Effector memory CD8-positive, alpha-beta T cell (primary cell): Measurements from ENCODE around the gene ACE.
A peak's percentile ranks its signal among the peaks of the same experiment; 100 is the strongest.

Experiments used
- ATAC-seq: fragments of 150-1000 bp; cut with Tn5 transposase; replicated peaks from 2 replicates; pipeline ENCODE4 v1.10.0; 2021; ENCODE audit warnings: mild to moderate bottlenecking, moderate library complexity
- DNase-seq, 3 experiments: peaks; one replicate each; pipeline ENCODE4 v3.0.0; 2021
- H3K27ac Mint-ChIP-seq, 2 donors: one replicate each; pipeline ENCODE4 v1.8.0; 2022; ENCODE audit warnings: mild to moderate bottlenecking in 2 of 2, mixed read lengths in 2 of 2, moderate library complexity in 2 of 2
- H3K27me3 Mint-ChIP-seq, 2 donors: one replicate each; pipeline ENCODE4 v1.8.0; 2022; ENCODE audit warnings: mixed read lengths in 2 of 2
- H3K36me3 Mint-ChIP-seq: one replicate; pipeline ENCODE4 v1.8.0; 2022; ENCODE audit warnings: mild to moderate bottlenecking, moderate library complexity, mixed read lengths; ENCODE audit not compliant: insufficient read depth
- H3K4me1 Mint-ChIP-seq, 2 donors: one replicate each; pipeline ENCODE4 v1.8.0; 2022; ENCODE audit warnings: low read depth in 2 of 2, mixed read lengths in 2 of 2
- H3K4me3 Mint-ChIP-seq, 2 donors: one replicate each; pipeline ENCODE4 v1.8.0; 2022; ENCODE audit warnings: mild to moderate bottlenecking in 2 of 2, mixed read lengths in 2 of 2, moderate library complexity in 2 of 2
- H3K9me3 Mint-ChIP-seq, 2 donors: one replicate each; pipeline ENCODE4 v1.8.0; 2022; ENCODE audit warnings: mixed read lengths in 2 of 2
- total RNA-seq, 9 experiments: gene quantifications; one replicate each; lab custom pipeline; 2026; lab: John Stamatoyannopoulos, UW

Gene ACE
- total RNA-seq = 0.12 to 14.0 (median 1.5) reads per million in 9 experiments

DNA sequence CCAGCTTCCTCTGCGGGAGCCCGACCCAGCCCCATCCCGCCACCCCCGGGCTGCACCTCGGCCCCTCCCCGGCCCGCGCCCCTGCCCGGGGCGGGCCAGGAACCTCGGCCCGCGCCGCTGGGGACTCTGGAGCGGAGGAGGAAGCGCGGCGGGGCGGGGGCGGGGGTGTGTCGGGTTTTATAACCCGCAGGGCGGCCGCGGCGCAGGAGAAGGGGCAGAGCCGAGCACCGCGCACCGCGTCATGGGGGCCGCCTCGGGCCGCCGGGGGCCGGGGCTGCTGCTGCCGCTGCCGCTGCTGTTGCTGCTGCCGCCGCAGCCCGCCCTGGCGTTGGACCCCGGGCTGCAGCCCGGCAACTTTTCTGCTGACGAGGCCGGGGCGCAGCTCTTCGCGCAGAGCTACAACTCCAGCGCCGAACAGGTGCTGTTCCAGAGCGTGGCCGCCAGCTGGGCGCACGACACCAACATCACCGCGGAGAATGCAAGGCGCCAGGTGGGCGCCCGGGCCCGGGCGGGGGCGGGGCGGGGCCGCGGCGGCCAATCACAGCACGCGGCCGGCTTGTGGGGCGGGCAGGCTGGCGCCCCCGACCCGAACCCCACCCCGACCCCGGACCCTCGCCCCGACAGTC lies at the start of gene ACE:
TSS of gene ACE (plus strand) at position 208 of the 626 bp plus-strand sequence. CDS start at position 242, 34 bp downstream.
- ATAC-seq = peak; percentile 70
- Mint-ChIP-seq H3K36me3 (no peaks in the 10 kb centered on the region), H3K4me3 (peak within 1 kb of the TSS; percentile 89 to 90), H3K4me1 (peaks cover 9 to 18% of the 10 kb centered on the region in 2 donors), H3K9me3 (no peaks in the 10 kb centered on the region), H3K27me3 (peaks cover 24 to 29% of the 10 kb centered on the region in 2 donors), H3K27ac (peak within 1 kb of the TSS; percentile 53 to 70)
- peak; percentile 17 to 30 (median 25) for DNase-seq

DNA sequence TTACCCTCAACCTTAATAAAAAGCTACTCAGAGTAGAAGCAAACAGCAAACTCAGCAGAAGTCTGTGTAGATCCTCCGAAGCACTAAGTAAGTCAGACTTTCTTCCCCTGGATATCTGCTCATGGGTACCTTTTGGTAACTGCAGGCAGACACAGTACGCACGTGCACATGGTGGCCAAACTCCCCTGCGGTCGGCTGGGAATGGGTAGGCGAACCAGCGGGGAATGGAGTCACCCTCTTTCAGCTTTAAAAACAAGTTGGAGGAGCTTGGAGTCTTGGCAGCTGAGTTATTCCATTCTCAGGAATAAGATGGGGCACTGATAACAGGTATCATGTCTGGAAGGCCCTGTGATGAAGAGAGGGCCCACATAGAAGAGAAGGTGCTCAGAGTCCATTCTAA lies 47.1 kb upstream of the ACE start:
- H3K9me3 Mint-ChIP-seq = no peaks in the 10 kb centered on the region
- no peaks in the 10 kb centered on the region for H3K27me3 Mint-ChIP-seq
- no peak for ATAC-seq
- peak overlapping the region; percentile 10 to 77 for H3K27ac Mint-ChIP-seq
- H3K4me1 Mint-ChIP-seq = peaks cover 31 to 42% of the 10 kb centered on the region in 2 donors
- peaks cover 26% of the 10 kb centered on the region for H3K36me3 Mint-ChIP-seq
- DNase-seq = no peak
- H3K4me3 Mint-ChIP-seq = no peak overlapping the region

DNA sequence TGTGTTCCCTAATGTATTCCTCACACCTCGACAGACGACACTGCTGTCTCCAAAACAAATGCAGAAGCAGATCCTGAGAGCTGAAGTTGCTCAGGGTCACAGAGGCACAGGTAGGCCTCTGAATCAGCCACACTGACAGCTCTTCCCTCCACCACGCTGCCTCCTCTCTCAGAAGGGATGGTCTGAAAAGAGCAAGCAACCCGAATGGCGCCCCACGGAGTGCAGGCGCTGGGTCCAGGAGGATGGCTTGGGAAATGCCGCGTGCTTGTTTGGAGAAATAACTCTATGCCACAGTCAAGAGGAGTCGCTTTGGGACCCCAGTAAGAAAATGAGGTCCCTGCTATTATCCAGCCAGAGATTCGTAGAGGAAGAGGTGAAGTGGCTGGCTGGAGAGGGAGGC lies 46.6 kb upstream of the ACE start:
- Mint-ChIP-seq H3K4me3 (no peak overlapping the region), H3K36me3 (peaks cover 30% of the 10 kb centered on the region), H3K4me1 (peaks cover 34 to 47% of the 10 kb centered on the region in 2 donors), H3K27ac (peak overlapping the region; percentile 10 to 77), H3K9me3 (no peaks in the 10 kb centered on the region), H3K27me3 (no peaks in the 10 kb centered on the region)
- DNase-seq (no peak), ATAC-seq (no peak)

DNA sequence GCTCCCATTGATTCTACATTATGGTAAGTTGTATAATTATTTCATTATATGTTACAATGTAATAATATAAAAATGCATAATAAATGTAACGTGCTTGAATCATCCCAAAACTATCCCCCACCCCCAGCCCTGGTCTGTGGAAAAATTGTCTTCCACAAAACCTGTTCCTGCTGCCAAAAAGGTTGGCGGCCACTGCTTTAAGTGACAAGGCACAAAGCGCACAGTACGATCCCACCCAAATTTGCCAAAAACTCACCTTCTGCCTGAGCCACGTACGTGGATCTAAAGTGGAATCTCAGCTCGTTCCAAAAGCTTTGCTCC lies 45.3 kb upstream of the ACE start:
- Mint-ChIP-seq H3K4me3 (no peak overlapping the region), H3K4me1 (peaks cover 27 to 42% of the 10 kb centered on the region in 2 donors), H3K27me3 (no peaks in the 10 kb centered on the region), H3K36me3 (peaks cover 31% of the 10 kb centered on the region), H3K27ac (no peak overlapping the region), H3K9me3 (no peaks in the 10 kb centered on the region)
- ATAC-seq (no peak), DNase-seq (no peak)

DNA sequence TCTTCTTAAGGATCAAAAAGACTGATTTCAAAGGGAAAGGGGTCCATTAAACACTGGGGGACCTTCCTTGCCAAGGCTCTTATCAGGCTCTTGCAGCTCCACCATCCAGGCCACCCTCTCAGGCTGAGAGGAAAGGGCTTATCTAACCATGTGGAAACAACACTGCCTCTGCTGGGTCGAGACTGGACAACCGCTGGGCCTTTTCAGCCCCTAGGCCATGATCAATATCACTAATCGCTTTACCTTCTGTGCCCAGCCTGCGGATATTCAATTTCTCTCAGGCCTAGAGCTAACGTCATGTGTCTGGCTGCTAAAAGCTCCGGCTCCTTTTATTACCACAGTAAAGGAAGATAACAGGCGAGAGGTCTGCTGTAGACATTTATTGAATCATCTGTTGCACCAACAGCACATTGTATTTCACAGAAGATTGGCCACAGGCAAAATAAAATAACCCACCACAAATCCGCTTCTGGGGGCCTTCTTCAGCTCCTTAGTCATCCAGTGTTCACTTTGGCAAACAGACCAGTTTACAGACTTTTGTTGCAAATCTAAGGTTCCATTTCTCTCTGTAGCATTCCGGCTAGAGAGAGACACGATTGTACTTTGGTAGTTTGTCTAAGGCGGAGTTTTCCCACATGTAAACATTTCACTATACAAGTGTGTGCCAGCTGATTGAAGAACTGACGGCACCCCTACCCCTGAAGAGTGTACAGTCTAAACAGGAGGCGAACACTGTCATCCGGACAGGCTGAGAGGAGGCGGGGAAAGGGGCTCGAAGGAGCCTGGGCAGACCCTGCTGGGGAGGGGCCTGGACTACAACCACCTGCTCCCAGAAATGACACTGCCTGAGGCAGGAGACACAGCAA lies 44.7 kb upstream of the ACE start:
- peaks cover 21 to 38% of the 10 kb centered on the region in 2 donors for H3K4me1 Mint-ChIP-seq
- H3K27ac Mint-ChIP-seq = peak overlapping the region; percentile 8 to 77
- H3K36me3 Mint-ChIP-seq = peaks cover 31% of the 10 kb centered on the region
- no peaks in the 10 kb centered on the region for H3K9me3 Mint-ChIP-seq
- no peak for ATAC-seq
- no peak overlapping the region for H3K4me3 Mint-ChIP-seq
- no peaks in the 10 kb centered on the region for H3K27me3 Mint-ChIP-seq
- DNase-seq = no peak

DNA sequence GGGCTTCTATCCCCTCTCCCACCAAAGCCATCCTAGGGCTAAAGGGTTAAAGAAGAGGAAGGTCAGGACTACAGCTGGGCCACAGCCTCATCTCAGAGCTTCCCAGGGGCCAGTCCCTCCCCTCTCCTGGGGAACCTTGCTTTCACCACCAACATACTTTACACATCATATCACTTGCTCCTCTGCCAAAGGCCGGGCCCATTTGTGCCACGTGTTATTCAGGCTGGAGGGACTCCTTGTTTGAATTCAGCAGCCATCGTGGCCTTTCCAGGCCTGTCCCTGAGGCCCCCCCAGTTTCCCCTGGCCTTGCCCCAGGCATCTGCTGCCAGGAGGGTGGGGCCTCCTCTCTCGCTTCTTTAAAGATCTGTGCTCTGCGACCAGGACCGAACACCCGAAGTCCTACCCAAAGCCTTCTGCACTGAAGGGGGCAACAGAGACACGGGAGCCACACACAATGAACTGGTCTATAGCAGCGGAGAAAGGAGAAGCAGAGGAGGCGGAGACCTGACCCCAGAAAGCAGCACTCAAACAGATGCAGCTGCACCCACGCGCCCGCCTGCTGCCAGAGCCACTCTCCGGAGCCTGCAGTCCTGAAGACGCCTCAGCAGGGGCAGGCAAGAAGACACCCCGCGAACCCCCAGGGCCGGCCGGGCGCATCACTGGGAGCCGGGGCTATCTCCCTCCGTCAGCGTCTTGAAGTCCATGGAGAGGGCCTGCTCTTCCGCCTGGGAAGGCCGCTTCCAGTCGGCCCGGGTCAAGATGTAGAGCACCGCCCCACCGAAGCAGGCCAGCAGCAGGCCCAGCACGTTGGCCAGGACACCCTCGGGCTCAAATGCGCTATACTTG lies 42.9 kb upstream of the ACE start:
- H3K4me3 Mint-ChIP-seq = peak overlapping the region in 1 of 2 donors; percentile 68
- DNase-seq = no peak
- peaks cover 9 to 29% of the 10 kb centered on the region in 2 donors for H3K4me1 Mint-ChIP-seq
- ATAC-seq = no peak
- no peaks in the 10 kb centered on the region for H3K9me3 Mint-ChIP-seq
- H3K36me3 Mint-ChIP-seq = peaks cover 33% of the 10 kb centered on the region
- no peaks in the 10 kb centered on the region for H3K27me3 Mint-ChIP-seq
- H3K27ac Mint-ChIP-seq = peak overlapping the region; percentile 68 to 77

DNA sequence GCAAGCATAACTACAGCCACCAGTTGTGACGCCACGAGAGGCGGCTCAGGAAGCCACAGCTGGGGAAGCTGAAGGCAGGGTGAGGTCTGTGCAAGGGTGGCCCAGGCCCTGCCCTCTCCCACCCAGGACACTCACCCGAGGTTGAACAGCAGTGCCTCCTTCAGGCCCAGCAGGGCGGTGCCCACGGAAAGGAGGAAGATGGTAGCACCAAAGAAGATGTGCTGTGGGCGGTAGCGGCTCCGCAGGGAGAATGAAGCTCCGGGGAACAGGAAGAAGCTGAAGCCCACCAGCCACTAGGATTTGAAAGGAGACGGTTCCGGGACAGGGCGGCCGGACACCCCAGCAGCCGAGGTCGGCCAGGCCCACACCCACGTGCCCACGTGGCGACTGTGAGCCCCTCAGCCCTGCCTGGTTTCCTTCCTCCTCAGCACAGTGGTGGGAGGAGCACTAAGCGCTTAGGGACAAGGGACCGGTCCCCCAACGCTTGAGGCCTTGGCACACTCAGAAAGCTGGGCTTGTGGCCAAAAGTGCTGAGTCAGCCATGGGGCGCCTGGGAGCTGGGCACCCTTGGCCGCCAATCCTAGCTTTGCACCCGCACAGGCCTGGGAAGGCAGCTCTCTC lies 41.8 kb upstream of the ACE start:
- Mint-ChIP-seq H3K36me3 (peaks cover 37% of the 10 kb centered on the region), H3K4me3 (peak overlapping the region; percentile 54 to 68), H3K27ac (peak overlapping the region; percentile 68 to 77), H3K9me3 (no peaks in the 10 kb centered on the region), H3K4me1 (peaks cover 20 to 37% of the 10 kb centered on the region in 2 donors), H3K27me3 (no peaks in the 10 kb centered on the region)
- DNase-seq = peak; percentile 55 to 67 (median 66)
- ATAC-seq = peak; percentile 94

DNA sequence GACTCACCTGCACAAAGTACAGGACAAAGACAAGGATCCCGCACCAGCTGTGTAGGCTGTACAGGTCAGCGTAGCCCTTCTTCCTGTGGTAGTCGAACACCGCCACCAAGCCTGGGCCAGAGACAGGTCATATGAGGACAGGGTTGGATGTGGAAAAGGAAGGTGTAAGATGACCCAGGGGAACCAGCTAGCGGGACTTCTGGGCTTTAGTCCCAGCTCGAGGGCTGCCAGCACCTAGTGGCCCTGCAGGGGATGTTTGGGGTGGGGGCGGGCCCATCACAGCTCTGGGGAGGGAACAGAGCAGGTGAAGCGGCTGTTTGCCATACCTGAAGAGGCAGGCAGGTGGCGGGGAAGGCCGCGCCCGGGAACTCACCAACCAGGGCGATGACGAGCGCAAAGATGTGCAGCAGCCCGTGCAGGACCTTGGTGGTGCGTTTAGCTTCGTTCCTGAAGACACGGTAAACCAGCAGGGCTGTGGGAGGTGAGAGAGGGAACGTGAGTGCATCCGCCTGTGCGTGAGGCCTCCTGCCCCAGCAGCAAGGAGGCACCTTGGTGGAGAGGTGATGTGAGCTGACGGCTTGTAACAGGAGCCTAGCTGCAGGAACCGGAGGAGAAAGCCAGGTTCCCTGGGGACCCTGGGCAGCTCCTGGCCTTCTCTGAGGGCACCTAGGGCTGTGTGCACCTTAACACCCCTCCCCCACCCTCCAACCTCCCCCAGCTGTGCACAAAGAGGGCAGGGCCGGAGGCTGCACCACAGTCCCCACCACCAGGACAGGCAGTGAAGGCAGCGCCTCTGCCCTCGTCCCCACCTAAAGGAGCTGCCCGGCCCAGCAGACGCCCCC lies 41.0 kb upstream of the ACE start:
- H3K4me3 Mint-ChIP-seq = peak overlapping the region in 1 of 2 donors; percentile 51
- H3K36me3 Mint-ChIP-seq = peaks cover 34% of the 10 kb centered on the region
- DNase-seq (no peak), ATAC-seq (no peak)
- peak overlapping the region in 1 of 2 donors; percentile 78 for H3K27ac Mint-ChIP-seq
- peaks cover 29 to 43% of the 10 kb centered on the region in 2 donors for H3K4me1 Mint-ChIP-seq
- no peaks in the 10 kb centered on the region for H3K27me3 Mint-ChIP-seq
- H3K9me3 Mint-ChIP-seq = no peaks in the 10 kb centered on the region

DNA sequence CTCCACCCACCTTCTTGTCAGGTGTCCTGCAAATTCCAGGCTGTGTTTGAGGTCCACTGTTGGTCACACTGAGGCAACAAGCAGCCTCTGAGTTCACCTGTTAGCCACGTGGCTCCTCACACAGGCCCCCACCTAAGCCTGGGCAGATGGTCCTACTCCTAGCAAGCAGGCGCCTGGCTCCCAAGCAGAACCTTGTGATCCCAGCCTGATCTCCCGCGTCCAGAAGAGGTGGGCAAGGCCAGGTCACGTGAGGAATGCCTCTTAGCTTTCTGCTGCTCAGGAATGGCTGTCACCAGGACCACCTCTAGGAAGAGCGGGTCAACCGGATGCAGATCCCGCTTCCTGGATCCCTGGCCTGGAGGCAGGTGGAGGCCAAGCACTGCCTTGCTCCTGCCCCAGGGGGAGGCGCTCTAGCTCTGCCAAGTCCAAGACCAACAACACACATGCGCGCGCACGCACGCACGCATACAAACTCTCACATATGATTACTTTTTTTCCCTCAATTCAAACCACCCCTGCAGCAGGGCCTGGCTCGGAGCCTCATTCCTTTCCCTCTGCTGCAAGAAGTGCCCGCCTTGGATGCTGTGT lies 40.2 kb upstream of the ACE start:
- no peaks in the 10 kb centered on the region for H3K9me3 Mint-ChIP-seq
- no peaks in the 10 kb centered on the region for H3K27me3 Mint-ChIP-seq
- H3K36me3 Mint-ChIP-seq = peaks cover 36% of the 10 kb centered on the region
- H3K4me3 Mint-ChIP-seq = peak overlapping the region in 1 of 2 donors; percentile 51
- peaks cover 32 to 47% of the 10 kb centered on the region in 2 donors for H3K4me1 Mint-ChIP-seq
- H3K27ac Mint-ChIP-seq = peak overlapping the region in 1 of 2 donors; percentile 78
- no peak for ATAC-seq
- no peak for DNase-seq

DNA sequence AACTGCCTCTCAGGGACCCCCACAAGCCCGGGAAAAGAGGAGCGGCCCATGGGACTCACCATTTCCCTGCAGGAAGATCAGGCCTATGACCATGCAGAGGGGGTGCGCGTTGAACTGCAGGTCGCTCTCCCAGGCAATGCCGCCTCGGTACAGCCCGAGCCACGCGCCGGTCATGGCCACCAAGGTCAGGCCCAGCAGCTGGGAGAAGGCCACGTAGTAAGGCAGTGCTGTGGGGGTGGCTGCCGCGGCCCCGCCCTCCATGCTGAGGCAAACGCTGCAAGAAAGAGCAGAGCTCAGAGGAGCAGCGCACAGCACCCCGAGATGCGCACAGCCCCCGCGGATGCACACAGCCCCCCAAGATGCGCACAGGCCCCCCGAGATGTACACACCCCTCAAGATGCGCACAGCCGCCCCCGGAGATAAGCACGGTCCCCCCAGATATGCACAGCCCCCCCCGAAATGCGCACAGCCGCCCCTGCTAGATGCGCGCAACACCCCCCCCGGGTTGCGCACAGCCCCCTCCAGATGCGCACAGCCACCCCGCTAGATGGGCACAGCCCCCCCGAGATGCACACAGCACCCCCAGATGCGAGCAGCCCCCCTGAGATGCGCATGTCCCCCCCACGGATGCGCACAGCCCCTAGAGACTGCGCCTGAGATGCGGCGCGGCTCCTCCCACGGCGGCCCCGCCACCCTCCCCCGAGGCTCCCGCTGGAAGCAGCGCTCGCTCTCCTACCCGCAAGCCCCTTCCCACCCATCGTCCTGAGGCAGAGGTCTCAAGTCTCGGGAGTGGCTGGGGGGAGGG lies 39.4 kb upstream of the ACE start:
- no peaks in the 10 kb centered on the region for H3K9me3 Mint-ChIP-seq
- DNase-seq (no peak), ATAC-seq (no peak)
- H3K27me3 Mint-ChIP-seq = no peaks in the 10 kb centered on the region
- peak overlapping the region in 1 of 2 donors; percentile 91 for H3K27ac Mint-ChIP-seq
- H3K36me3 Mint-ChIP-seq = peaks cover 36% of the 10 kb centered on the region
- H3K4me3 Mint-ChIP-seq = peak overlapping the region in 1 of 2 donors; percentile 51
- peaks cover 32 to 49% of the 10 kb centered on the region in 2 donors for H3K4me1 Mint-ChIP-seq
